Liver (tissue), 3 donors: ENCODE results near the gene SPATA31C2.
A peak's percentile ranks its signal among the peaks of the same experiment; 100 is the strongest.

Experiments
- ATF3 ChIP-seq: IDR thresholded peaks from 2 replicates; pipeline ENCODE4 v1.6.1; 2016; ENCODE audit warnings: antibody characterized with exemption
- EGR1 ChIP-seq, 2 donors: IDR thresholded peaks; 2 replicates each; pipeline ENCODE4 v1.6.1; 2016 to 2018; ENCODE audit warnings: antibody characterized with exemption in 2 of 2, low read depth in 2 of 2
- FOXA1 ChIP-seq: IDR thresholded peaks from 2 replicates; pipeline ENCODE4 v1.6.1; 2016; ENCODE audit warnings: antibody characterized with exemption
- GABPA ChIP-seq, 2 donors: IDR thresholded peaks in 1 of 2; conservative IDR thresholded peaks in 1 of 2; 2 replicates each; pipeline ENCODE4 v1.6.1; 2016; ENCODE audit warnings: antibody characterized with exemption in 2 of 2, mild to moderate bottlenecking in 1 of 2, moderate library complexity in 1 of 2
- JUND ChIP-seq, 2 donors: IDR thresholded peaks; 2 replicates each; pipeline ENCODE4 v1.6.1; 2016; ENCODE audit warnings: antibody characterized with exemption in 2 of 2
- MAX ChIP-seq: IDR thresholded peaks from 2 replicates; pipeline ENCODE4 v1.6.1; 2016; ENCODE audit warnings: antibody characterized with exemption
- RAD21 ChIP-seq, 2 donors: IDR thresholded peaks; 2 replicates each; pipeline ENCODE4 v1.6.1; 2016; ENCODE audit warnings: antibody characterized with exemption in 2 of 2, mild to moderate bottlenecking in 2 of 2
- RXRA ChIP-seq, 2 donors: IDR thresholded peaks; 2 replicates each; pipeline ENCODE4 v1.6.1; 2017 to 2018; ENCODE audit warnings: antibody characterized with exemption in 2 of 2, mild to moderate bottlenecking in 1 of 2
- SP1 ChIP-seq: IDR thresholded peaks from 2 replicates; pipeline ENCODE4 v1.6.1; 2018; ENCODE audit warnings: antibody characterized with exemption, mild to moderate bottlenecking
- TAF1 ChIP-seq: conservative IDR thresholded peaks from 2 replicates; pipeline ENCODE4 v1.6.1; 2016; ENCODE audit warnings: antibody characterized with exemption, mild to moderate bottlenecking
- YY1 ChIP-seq: IDR thresholded peaks from 2 replicates; pipeline ENCODE4 v1.6.1; 2016; ENCODE audit warnings: antibody characterized with exemption, mild to moderate bottlenecking
- TF ChIP-seq, protein P1 (sequence below): fragments of 150-350 bp; IDR thresholded peaks from 2 replicates; pipeline ENCODE4 v1.5.1; 2017; ENCODE audit warnings: improper control_type of control experiment, low read depth, low read length; ENCODE audit not compliant: missing input control
- TF ChIP-seq, protein P2 (sequence below): IDR thresholded peaks from 2 replicates; pipeline ENCODE4 v1.6.1; 2016; ENCODE audit warnings: antibody characterized with exemption, mild to moderate bottlenecking
- TF ChIP-seq, protein P3 (sequence below): IDR thresholded peaks from 2 replicates; pipeline ENCODE4 v1.6.1; 2016; ENCODE audit warnings: antibody characterized with exemption
- donor health status: healthy.
- donor health status: healthy.

GRCh38 chr9:88092797-88093331 is 45.4 kb downstream of the SPATA31C2 start:
- TF ChIP-seq, protein P1, sequence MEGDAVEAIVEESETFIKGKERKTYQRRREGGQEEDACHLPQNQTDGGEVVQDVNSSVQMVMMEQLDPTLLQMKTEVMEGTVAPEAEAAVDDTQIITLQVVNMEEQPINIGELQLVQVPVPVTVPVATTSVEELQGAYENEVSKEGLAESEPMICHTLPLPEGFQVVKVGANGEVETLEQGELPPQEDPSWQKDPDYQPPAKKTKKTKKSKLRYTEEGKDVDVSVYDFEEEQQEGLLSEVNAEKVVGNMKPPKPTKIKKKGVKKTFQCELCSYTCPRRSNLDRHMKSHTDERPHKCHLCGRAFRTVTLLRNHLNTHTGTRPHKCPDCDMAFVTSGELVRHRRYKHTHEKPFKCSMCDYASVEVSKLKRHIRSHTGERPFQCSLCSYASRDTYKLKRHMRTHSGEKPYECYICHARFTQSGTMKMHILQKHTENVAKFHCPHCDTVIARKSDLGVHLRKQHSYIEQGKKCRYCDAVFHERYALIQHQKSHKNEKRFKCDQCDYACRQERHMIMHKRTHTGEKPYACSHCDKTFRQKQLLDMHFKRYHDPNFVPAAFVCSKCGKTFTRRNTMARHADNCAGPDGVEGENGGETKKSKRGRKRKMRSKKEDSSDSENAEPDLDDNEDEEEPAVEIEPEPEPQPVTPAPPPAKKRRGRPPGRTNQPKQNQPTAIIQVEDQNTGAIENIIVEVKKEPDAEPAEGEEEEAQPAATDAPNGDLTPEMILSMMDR = no peak
- TF ChIP-seq MAX (no peak), YY1 (no peak), ATF3 (peak; percentile 67), EGR1 (IDR thresholded peaks at IDR 0.05; ENCODE audit: low read depth in 2 of 2) (no peak), SP1 (no peak), JUND (IDR thresholded peaks at IDR 0.05) (no peak), TAF1 (no peak), FOXA1 (no peak), RAD21 (IDR thresholded peaks at IDR 0.05) (no peak), GABPA (IDR thresholded peaks at IDR 0.05 in 1 of 2, conservative IDR thresholded peaks at IDR 0.05 in 1 of 2) (no peak), RXRA (IDR thresholded peaks at IDR 0.05) (no peak)
- TF ChIP-seq, protein P2, sequence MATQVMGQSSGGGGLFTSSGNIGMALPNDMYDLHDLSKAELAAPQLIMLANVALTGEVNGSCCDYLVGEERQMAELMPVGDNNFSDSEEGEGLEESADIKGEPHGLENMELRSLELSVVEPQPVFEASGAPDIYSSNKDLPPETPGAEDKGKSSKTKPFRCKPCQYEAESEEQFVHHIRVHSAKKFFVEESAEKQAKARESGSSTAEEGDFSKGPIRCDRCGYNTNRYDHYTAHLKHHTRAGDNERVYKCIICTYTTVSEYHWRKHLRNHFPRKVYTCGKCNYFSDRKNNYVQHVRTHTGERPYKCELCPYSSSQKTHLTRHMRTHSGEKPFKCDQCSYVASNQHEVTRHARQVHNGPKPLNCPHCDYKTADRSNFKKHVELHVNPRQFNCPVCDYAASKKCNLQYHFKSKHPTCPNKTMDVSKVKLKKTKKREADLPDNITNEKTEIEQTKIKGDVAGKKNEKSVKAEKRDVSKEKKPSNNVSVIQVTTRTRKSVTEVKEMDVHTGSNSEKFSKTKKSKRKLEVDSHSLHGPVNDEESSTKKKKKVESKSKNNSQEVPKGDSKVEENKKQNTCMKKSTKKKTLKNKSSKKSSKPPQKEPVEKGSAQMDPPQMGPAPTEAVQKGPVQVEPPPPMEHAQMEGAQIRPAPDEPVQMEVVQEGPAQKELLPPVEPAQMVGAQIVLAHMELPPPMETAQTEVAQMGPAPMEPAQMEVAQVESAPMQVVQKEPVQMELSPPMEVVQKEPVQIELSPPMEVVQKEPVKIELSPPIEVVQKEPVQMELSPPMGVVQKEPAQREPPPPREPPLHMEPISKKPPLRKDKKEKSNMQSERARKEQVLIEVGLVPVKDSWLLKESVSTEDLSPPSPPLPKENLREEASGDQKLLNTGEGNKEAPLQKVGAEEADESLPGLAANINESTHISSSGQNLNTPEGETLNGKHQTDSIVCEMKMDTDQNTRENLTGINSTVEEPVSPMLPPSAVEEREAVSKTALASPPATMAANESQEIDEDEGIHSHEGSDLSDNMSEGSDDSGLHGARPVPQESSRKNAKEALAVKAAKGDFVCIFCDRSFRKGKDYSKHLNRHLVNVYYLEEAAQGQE = no peak
- TF ChIP-seq, protein P3, sequence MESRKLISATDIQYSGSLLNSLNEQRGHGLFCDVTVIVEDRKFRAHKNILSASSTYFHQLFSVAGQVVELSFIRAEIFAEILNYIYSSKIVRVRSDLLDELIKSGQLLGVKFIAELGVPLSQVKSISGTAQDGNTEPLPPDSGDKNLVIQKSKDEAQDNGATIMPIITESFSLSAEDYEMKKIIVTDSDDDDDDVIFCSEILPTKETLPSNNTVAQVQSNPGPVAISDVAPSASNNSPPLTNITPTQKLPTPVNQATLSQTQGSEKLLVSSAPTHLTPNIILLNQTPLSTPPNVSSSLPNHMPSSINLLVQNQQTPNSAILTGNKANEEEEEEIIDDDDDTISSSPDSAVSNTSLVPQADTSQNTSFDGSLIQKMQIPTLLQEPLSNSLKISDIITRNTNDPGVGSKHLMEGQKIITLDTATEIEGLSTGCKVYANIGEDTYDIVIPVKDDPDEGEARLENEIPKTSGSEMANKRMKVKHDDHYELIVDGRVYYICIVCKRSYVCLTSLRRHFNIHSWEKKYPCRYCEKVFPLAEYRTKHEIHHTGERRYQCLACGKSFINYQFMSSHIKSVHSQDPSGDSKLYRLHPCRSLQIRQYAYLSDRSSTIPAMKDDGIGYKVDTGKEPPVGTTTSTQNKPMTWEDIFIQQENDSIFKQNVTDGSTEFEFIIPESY = no peak
